RKO (cell line): ENCODE results near the gene ANKRD2.
A peak's percentile ranks its signal among the peaks of the same experiment; 100 is the strongest.
"Not testable (repeated sequence)": the region's sequence is repeated elsewhere in the genome, so short reads cannot be mapped to it uniquely, and the experiment has no call there.

Source experiments
- DNase-seq: peaks from one replicate; pipeline ENCODE4 v3.0.0-alpha.2; 2016; ENCODE audit warnings: low spot score

Gene ANKRD2

DNA sequence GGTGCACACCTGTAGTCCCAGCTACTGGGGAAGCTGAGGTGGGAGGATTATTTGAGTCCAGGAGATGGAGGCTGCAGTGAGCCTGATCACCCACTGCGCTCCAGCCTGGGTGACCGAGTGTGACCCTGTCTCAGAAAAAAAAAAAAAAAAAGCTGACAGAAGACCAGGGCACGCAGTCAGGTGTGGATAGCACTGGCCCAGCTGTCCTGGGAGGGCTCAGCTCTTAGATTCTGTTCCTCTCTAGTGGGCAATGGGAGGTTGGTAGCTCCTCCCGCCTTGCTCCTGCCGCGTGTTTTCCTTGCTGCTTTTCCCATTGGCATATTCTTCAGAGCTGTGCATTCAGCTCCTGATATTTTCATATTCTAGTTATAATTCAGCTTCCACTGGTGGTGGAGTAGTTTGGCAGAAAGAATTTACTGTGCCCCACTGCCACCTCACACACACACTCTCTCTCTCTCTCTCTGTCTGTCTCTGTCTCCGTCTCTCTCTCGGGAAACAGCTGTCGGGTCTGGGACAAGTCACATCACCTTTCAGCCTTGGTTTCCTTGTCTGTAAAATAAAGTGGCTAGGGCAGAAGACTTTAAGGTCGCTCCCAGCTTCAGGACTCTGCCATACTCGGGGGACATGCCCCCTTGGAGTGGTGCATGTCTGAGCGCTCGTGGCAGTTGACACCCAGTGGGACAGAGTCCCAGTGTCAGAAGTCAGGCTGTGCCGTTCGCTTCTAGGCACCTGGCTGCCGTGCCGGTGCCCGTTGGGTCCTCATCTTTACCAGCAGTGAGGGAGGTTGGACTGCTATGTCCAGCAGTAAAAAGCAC lies 25.9 kb upstream of the ANKRD2 start:
- no peak for DNase-seq

DNA sequence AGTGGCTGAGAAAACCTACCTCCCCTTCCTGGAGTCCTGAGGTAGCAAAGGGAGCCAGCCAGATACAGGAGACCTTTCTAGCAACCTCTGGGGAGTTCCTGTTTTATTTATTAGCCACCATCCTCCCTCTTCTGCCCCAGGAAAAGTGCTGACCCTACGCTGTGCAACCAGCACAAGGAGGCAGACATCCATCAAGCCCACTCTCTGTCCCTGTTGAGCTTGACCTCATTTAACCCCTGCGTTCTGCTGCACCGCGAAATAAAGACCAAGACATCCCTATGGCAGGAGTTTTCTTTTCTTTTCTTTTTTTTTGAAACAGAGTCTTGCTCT lies 25.3 kb upstream of the ANKRD2 start:
- no peak for DNase-seq

DNA sequence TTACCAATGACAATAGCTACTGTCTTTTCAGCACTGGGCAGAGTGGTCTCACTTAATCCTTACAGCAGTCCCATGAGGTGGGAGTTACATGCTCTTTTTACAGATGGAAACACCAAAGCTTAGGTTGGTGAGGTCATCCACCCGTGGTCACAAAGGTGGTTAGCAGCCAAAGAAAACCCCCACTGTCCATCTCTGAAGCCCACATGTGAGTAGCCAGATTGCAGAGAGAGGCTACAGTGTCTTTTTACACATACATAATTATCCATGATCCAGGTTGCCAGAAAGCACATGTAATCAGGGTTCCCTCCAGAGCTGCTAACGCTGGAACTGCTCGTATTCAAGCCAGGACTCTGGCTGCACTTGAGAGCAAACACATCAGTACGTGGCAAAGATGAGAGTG lies 24.6 kb upstream of the ANKRD2 start:
- no peak for DNase-seq

DNA sequence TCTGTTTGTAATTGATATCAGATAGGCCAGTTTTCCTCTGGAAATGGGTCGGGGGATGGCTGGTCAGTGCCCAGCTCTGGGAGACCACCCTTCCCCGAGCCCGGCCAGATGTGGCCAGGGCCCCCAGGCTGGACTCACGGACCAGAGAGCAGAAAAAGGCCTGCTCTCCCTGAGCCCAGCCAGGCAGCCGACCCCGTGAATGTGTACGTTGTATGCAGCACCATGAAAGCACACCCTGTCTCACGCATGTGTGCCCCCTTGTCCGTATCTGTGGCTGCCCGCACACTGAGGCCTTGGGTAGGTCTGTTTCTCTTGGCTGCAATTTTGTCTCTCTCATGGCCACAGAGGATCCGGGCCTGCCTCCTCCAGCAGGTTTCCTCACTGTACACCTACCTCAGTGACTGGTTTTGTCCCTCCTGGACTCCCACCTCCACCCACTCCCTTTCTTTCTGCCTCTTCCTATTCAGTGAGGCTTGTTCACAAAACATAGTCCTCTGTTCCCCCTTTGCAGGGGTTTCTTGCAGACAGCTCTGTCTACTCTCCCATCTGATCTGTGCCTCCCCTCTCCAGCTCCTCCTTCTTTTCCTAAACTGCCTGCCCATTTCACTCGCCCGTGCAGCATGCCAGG lies 23.6 kb upstream of the ANKRD2 start:
- DNase-seq = no peak

DNA sequence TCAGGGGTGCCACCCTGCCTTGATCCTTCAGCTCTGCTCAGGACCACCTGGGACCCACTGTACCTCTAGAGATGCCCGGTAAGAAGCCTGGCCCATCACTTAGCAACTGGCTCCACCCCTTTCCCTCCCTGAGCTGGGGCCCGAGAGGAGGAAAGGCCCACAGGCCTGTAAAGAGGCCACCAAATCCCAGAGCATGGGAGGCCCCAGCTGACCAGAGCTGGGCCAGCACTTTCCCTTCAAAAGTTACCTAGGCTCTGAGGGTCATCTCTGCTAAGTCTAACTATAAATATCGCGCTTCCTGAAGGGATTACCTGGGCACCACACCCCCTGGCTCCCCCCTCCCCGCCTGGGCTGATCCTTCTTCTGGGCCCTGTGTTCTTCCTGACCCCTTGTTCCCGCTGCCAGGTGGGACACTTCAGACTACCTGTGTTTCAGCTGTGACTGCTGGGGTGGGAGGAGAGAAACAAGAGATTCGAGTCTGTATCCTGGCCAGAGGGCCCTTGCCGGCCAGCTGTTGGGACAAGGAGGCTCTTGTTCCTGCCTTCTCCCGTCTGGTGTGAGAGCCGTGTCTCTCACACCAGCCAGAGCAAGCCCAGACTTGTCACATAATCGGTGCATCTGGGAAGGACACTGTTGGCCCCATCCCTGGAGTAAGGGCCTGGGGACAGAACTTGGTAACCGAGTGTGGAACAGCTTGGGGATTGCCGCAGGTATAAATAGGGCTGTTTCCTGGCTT lies 22.8 kb upstream of the ANKRD2 start:
- no peak for DNase-seq

DNA sequence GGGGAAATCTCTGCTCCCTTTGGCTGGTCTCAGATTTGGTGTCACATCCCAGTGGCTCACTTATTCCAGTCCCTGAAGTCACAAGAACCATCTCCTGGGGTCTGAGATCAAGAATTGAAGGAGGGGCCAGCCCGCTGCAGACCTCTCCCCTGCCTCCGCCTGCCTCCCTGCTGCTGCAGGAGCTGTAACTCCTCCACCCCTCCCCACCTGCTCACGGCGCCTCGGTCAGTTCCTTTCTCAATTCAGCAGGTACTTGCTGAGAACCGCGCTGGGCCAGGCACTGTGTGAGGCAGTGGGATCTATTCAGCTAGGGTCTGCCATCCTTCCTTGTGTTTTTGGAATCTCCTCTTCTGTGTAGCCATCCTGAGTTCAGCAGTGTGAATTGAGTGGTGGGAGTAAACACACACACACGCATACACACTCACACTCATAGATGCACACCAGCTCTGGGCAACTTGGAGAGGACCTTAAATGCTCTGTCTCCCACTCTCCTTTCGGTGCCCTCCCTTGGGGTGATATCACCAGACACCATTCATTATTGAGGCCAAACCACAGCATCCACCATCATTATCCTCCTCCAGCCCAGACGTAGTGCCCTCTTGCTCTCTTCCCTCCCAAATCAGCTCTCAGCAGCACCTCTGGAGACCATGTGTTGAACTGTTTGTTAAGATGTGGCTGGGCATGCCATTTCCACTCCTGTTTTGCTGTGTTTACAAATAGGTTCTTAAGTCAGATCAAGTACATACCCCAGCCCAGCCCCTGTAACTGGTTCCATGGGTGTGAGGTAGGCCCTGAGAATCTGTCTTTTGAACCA lies 22.0 kb upstream of the ANKRD2 start:
- no peak for DNase-seq

DNA sequence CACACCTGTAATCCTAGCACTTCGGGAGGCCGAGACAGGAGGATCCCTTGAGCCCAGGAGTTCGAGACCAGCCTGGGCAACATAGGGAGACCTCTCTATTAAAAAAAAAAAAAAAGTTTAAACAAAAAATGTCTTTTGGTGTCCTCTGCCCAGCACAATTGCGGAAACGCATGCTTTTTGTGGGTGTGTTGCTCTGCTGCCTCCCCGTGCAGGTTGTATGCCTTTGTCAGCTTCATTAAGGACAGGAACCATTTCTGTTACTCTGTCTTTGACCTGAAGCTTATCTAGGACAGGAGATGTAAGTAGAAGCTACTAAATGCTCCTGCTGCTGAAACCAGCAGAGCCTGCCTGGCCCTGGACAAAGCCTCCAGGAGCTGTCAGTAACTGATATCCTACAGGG lies 21.3 kb upstream of the ANKRD2 start:
- DNase-seq = no peak

DNA sequence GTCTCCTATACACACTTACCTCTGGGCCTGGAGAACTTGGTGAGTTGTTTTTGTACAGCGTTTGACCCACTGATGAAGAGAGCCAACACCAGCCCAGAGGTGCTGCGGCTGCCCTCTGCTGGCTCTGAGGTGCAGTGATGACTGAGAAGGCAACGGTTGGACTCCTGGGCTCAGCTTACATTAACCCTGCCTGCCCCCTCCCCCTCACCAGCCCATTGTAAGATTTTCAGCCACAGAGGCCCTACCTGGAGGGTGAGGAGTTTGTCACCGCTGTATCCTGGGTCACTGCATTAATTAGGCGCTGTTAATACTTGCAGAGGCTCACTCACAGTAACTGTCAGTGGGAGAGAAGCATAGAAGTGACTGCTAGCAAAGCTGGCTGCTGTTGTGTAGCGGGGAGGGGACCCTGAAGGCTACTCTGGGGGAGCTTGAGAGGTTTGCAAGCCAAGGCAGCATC lies 19.0 kb upstream of the ANKRD2 start:
- peak; percentile 62 for DNase-seq

DNA sequence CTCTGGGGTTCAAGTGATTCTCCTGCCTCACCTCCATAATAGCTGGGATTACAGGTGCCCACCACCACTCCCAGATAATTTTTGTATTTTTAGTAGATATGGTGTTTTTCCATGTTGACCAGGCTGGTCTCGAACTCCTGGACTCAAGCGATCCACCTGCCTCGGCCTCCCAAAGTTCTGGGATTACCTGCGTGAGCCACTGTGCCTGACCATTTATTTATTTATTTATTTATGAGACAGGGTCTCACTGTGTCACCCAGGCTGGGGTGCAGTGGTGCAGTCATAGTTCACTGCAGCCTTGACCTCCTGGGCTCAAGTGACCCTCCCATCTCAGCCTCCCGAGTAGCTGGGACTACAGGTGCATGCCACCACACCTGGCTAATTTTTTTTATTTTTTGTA lies 18.2 kb upstream of the ANKRD2 start:
- DNase-seq = not testable (repeated sequence)

DNA sequence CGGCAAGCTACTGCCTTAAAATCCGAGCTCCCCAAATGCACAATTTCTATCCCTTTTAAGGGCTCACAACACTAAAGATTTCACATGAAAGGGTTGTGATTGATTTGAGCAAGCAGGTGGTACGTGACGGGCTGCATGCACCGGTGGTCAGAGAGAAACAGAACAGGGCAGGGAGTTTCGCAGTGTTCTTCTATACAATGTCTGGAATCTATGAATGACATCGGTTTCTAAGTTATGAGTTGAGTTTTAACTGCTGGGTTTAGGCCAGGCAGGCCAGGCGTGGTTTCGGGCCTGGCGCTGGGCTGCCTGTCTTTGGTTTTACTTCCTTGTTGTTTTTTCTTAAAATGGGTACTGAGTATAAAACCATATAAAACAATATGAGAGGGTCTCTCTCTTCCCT lies 17.0 kb upstream of the ANKRD2 start:
- DNase-seq = not testable (repeated sequence)

DNA sequence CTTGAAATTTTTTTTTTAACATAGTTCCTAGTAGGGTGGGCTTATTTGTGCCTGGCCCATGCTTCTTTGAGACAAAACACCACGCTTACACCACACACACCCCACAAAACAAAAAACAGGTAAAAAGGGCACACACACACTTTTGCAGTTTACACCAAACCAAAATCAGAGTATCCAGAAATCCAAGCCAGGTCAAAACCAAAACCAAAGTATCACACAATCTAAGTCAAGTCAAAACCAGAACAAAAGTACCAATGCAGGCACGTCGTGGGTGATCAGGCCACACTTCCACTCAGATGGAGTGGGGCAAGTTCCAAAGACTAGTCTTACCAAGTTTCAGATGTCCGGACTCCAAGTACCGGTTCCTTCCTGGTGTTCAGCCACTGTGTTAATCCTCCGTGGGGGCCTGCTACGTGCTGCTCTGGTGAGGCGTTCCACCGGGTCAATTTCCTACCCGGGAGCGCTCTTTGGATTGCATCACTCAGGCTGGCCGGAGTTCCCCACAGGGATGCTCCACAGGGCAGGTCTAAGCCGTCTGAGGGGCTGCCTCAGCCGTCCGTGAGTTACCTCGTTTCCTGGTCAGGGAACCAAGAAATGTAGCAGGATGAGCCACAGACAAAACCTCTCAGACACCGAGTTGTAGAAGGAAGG lies 11.7 kb upstream of the ANKRD2 start:
- not testable (repeated sequence) for DNase-seq

DNA sequence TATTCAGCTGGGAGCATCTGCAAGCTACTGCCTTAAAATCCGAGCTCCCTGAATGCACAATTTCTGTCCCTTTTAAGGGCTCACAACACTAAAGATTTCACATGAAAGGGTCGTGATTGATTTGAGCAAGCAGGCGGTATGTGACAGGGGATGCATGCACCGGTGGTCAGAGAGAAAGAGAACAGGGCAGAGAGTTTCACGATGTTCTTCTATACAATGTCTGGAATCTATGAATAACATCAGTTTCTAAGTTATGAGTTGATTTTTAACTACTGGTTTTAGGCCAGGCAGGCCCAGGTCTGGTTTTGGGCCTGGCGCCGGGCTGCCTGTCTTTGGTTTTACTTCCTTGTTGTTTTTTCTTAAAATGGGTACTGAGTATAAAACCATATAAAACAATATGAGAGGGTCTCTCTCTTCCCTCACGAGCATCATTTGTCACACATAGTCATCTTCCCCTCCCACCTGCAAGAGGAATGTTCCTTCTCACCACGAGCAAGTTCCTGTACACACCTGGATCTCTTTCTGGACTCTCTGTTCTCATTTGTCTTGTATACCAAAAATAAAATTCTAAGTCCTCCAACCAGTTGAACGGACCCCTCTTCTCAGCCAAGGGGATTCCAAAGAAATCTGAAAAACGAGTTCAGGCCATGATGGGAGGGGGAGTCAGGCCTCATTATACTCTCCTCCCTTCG lies 11.0 kb upstream of the ANKRD2 start:
- DNase-seq = not testable (repeated sequence)

DNA sequence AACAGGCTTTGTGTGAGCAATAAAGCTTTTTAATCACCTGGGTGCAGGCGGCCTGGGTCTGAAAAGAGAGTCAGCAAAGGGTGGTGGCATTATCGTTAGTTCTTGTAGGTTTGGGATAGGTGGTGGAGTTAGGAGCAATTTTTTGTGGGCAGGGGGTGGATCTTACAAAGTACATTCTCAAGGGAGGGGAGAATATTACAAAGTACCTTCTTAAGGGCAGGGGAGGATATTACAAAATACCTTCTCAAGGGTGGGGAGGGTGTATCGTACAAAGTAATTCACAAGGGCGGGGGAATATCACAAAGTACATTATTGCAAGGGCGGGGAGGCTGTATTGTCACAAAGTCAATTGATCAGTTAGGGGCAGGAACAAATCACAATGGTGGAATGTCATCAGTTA lies 10.2 kb upstream of the ANKRD2 start:
- DNase-seq = not testable (repeated sequence)

DNA sequence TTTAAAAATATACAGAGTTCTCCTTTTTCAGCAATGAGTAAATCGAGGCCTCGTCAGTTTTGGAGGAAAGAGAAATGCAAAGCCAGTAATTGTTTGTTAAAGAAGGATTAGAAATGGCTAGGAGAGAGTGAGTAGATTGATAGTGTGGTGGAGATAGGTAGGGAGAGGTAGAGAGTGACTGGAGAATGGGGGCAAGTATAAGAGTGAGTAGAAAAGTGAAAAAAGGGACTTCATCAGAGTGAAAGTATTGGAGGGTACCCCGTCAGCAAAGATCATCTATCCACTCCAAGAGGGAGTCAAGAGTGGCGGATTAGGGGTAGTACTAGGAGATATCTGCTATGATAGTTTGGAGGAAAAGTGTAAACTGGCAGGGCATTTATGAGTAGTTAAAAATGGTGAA lies 9.2 kb upstream of the ANKRD2 start:
- no peak for DNase-seq

DNA sequence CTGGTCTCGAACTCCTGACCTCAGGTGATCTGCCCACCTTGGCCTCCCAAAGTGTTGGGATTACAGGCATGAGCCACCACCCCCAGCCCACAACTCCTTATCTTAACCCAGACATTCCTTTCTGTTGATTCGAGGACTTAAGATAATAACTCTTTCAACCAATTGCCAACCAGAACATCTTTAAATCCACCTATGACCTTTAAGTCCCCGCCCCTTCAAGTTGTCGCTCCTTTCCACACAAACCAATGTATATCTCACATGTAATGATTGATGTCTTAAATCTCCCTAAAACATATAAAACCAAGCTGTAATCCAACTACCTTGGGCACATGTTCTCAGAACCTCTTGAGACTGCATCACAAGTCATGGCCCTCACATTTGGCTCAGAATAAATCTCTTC lies 7.8 kb upstream of the ANKRD2 start:
- DNase-seq = no peak

DNA sequence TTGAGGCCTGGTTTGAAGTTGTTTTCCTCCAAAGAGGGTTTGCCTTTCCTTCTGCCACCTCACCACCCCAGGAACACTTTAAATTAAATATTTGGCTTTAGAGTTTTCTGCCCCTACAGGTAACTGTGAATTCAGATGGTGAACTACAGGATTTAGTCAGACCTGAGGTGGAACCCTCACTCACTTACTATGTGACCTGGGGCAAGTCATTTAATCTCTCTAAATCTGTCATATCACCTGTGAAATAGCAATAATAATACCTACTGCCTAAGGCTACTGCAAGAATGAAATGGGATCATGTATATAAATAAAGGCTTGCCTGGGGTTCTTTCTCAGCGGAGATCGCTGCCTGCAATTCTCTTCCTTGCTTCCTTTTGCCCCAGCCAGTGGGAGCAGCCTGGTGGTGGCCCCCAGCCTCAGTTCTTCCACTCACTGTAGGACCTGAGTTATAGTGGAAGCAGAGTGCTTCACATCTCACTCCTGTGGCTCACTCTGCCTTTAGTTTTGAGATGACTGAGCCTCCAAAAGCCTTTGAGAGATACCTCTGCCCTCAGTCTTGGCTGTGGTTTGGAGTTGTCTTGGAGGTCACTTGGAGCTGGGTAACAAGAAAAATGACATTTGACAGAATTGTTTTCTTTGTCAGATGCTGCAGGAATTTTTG lies 6.1 kb upstream of the ANKRD2 start:
- no peak for DNase-seq

DNA sequence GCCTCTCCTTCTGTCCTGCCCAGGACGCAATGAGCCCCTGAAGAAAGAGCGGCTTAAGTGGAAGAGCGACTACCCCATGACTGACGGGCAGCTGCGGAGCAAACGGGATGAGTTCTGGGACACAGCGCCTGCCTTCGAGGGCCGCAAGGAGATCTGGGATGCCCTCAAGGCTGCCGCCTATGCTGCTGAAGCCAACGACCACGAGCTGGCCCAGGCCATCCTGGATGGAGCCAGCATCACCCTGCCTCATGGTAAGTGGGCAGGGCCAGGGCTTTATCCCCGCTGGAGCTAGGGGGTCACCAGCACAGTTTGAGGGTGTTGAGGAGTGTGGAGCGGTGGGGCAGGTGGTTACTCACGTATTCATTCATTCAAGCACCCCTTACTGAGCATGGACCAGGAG lies 4.7 kb upstream of the ANKRD2 start:
- DNase-seq = no peak

DNA sequence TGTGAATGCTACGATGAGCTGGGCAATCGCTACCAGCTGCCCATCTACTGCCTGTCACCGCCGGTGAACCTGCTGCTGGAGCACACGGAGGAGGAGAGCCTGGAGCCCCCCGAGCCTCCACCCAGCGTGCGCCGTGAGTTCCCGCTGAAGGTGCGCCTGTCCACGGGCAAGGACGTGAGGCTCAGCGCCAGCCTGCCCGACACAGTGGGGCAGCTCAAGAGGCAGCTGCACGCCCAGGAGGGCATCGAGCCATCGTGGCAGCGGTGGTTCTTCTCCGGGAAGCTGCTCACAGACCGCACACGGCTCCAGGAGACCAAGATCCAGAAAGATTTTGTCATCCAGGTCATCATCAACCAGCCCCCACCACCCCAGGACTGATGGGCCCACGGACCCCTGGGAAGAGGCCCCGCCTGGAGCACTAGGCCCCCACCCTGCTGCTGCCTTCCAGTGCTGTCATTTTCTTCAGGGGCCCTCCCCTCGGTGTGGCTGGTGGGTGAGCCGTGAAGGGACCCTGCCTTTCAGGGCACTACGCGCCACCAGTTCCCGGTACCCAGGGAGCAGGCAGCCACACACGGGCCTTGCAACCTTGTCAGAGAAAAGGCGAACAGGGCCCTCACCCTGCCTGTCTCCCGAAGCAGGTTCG lies 2.3 kb upstream of the ANKRD2 start:
- no peak for DNase-seq

DNA sequence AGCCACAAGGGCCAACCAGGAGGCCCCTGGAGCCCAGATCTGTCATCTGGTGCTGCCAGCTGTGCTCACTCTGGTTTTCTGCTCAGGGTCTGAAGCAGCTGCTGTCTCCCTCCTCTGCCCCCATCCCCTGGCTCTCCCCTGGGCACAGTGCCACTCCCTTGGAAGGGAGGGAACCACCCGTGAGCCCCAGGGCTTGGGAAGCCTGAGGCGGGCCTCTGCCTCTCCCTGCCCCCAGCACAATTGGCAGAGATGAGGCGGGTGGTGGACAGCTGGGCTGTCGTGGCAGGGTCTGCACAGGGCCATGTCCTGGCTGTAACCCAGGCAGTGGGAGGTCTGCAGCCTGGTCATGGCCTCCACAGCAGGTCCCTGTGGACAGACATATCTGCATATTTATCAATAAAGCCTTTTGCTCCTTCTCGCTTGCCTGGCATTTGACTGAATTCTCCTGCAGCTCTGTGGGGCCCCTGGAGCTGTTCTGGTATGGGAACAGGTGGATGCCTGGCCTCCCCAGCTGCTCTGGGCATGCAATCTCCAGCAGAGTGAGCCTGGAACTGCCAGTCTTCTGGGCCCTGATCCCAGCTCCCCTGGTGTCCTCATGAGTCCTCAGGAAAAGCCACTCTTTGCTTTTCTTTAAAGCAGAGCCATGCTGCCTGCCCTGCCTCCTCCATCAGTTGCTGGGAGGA lies 1.6 kb upstream of the ANKRD2 start:
- DNase-seq = no peak

DNA sequence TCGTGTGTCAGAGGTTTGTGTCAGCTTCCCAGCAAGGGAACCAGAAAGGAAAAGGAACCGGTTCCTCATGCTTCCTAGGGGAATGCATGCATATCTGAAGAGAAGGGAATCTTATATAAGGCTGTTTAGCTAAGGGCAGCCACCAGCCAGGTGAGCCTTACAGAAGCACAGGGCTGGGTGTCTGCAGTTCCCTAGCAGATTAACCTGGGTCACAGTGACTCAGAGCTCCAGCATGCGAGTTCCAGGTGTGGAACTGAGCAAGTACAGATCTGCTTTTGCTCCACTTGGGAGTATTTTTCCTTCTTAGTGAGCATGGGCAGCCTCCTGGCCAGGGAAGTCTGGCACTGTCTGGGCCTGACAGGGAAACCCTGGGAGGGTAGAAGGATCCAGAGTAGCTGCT lies 957 bp upstream of the ANKRD2 start:
- DNase-seq = no peak
